ENCODE data around the gene CYP1A2. TPM values are rescaled to one million over a fixed set of nuclear protein-coding genes. Genes with fewer than 3 reads are reported as not detected.
"Not testable (repeated sequence)": the region's sequence is repeated elsewhere in the genome, so short reads cannot be mapped to it uniquely, and the experiment has no call there.

The CYP1A2 gene
- total RNA-seq, 2 donors from 2014 or later = not detected

DNA sequence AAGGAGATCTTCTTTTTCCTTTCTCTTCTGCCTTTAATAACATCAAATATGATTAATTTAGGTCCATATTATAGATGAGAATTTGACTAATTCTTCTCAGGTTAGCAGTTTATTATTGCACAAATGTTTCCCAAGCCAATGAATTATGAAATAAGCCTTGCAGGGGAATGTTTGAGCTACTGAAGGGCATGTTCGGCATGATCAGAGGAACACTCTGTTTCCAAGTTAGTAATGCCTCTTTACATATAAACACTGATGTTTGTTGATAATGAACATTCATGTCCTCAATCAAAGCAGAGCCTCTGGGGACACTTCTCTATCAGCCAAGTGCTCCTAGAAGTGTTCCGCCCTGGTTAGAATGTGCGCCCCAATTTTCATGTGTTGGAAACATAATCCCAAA is 13.3 kb upstream of the CYP1A2 start:
- Histone ChIP-seq H3K4me1 (ENCODE audit: control insufficient read depth, insufficient read depth, low read length) (no peaks in the 10 kb centered on the region), H3K4me3 (ENCODE audit: low read length) (no peak overlapping the region), H3K36me3 (ENCODE audit: control insufficient read depth, insufficient read depth, low read length) (no peaks in the 10 kb centered on the region), H3K27ac (ENCODE audit: low read depth, low read length) (no peak overlapping the region), H3K9me3 (ENCODE audit: control insufficient read depth, low read length) (no peaks in the 10 kb centered on the region), H3K9ac (ENCODE audit: extremely low read depth, low read length, poor library complexity, severe bottlenecking) (no peak overlapping the region), H3K27me3 (ENCODE audit: control insufficient read depth, insufficient read depth, low read length, poor library complexity, severe bottlenecking) (peaks cover 20% of the 10 kb centered on the region)
- Mint-ChIP-seq H3K27me3 (ENCODE audit: insufficient read depth) (peaks cover 52% of the 10 kb centered on the region), H3K9me3 (peaks cover 1% of the 10 kb centered on the region), H3K27ac (no peak overlapping the region), H3K36me3 (ENCODE audit: low read depth) (no peaks in the 10 kb centered on the region), H3K4me1 (no peaks in the 10 kb centered on the region), H3K4me3 (no peak overlapping the region)
- no peak for DNase-seq
- TF ChIP-seq, protein P1, sequence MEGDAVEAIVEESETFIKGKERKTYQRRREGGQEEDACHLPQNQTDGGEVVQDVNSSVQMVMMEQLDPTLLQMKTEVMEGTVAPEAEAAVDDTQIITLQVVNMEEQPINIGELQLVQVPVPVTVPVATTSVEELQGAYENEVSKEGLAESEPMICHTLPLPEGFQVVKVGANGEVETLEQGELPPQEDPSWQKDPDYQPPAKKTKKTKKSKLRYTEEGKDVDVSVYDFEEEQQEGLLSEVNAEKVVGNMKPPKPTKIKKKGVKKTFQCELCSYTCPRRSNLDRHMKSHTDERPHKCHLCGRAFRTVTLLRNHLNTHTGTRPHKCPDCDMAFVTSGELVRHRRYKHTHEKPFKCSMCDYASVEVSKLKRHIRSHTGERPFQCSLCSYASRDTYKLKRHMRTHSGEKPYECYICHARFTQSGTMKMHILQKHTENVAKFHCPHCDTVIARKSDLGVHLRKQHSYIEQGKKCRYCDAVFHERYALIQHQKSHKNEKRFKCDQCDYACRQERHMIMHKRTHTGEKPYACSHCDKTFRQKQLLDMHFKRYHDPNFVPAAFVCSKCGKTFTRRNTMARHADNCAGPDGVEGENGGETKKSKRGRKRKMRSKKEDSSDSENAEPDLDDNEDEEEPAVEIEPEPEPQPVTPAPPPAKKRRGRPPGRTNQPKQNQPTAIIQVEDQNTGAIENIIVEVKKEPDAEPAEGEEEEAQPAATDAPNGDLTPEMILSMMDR (conservative IDR thresholded peaks at IDR 0.05) = no peak
- 94 to 95% methylated on average over 2 to 3 of the region's 3 CpGs for WGBS, 2 experiments (ENCODE audit: insufficient coverage in 1 of 2, insufficient read length in 1 of 2)

GRCh38 chr15:74738239-74738638 is 10.4 kb upstream of the CYP1A2 start:
- H3K27me3 ChIP-seq (ENCODE audit: control insufficient read depth, insufficient read depth, low read length, poor library complexity, severe bottlenecking); H3K9me3 ChIP-seq (ENCODE audit: control insufficient read depth, low read length); H3K36me3 Mint-ChIP-seq (ENCODE audit: low read depth); H3K9me3 Mint-ChIP-seq; DNase-seq; H3K4me1 ChIP-seq (ENCODE audit: control insufficient read depth, insufficient read depth, low read length); H3K4me3 ChIP-seq (ENCODE audit: low read length); H3K27ac Mint-ChIP-seq; H3K36me3 ChIP-seq (ENCODE audit: control insufficient read depth, insufficient read depth, low read length); H3K4me3 Mint-ChIP-seq; H3K4me1 Mint-ChIP-seq; H3K27ac ChIP-seq (ENCODE audit: low read depth, low read length); H3K9ac ChIP-seq (ENCODE audit: extremely low read depth, low read length, poor library complexity, severe bottlenecking): not testable (repeated sequence)
- WGBS, 2 experiments (ENCODE audit: insufficient coverage in 1 of 2, insufficient read length in 1 of 2) = 75 to 82% methylated on average over 3 to 5 of the region's 5 CpGs
- peaks cover 48% of the 10 kb centered on the region for H3K27me3 Mint-ChIP-seq (ENCODE audit: insufficient read depth)

DNA sequence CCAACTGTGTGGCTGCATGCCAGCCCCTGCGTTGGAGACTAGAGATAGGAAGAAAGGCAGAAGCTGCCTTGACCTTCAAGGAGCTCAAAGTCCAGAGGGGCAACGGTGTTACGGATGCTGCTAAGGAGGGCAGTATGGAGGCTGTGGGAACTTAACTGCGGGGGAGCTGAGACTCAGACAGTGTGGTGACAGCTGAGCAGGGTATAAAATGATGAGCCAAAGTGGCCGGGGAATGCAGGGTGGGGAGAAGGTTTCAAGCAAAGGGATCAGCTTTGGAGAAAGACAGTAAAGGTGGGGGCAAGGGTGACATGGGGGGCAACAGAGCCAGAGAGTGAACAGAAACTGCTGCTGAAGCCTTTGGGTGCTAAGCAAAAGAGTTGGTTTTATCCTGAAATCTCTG is 6.2 kb upstream of the CYP1A2 start:
- no peak overlapping the region for H3K4me3 Mint-ChIP-seq
- H3K4me1 Mint-ChIP-seq = no peaks in the 10 kb centered on the region
- TF ChIP-seq, protein P1 (conservative IDR thresholded peaks at IDR 0.05) = no peak
- H3K27me3 Mint-ChIP-seq (ENCODE audit: insufficient read depth) = peaks cover 31% of the 10 kb centered on the region
- no peaks in the 10 kb centered on the region for H3K4me1 ChIP-seq (ENCODE audit: control insufficient read depth, insufficient read depth, low read length)
- H3K9ac ChIP-seq (ENCODE audit: extremely low read depth, low read length, poor library complexity, severe bottlenecking) = no peak overlapping the region
- no peak overlapping the region for H3K27ac ChIP-seq (ENCODE audit: low read depth, low read length)
- H3K27me3 ChIP-seq (ENCODE audit: control insufficient read depth, insufficient read depth, low read length, poor library complexity, severe bottlenecking) = peaks cover 7% of the 10 kb centered on the region
- peaks cover 7% of the 10 kb centered on the region for H3K9me3 Mint-ChIP-seq
- 88 to 96% methylated on average over 5 of the region's 5 CpGs for WGBS, 2 experiments (ENCODE audit: insufficient coverage in 1 of 2, insufficient read length in 1 of 2)
- H3K9me3 ChIP-seq (ENCODE audit: control insufficient read depth, low read length) = no peaks in the 10 kb centered on the region
- DNase-seq = no peak
- no peaks in the 10 kb centered on the region for H3K36me3 Mint-ChIP-seq (ENCODE audit: low read depth)
- no peak overlapping the region for H3K4me3 ChIP-seq (ENCODE audit: low read length)
- no peak overlapping the region for H3K27ac Mint-ChIP-seq
- H3K36me3 ChIP-seq (ENCODE audit: control insufficient read depth, insufficient read depth, low read length) = no peaks in the 10 kb centered on the region

DNA sequence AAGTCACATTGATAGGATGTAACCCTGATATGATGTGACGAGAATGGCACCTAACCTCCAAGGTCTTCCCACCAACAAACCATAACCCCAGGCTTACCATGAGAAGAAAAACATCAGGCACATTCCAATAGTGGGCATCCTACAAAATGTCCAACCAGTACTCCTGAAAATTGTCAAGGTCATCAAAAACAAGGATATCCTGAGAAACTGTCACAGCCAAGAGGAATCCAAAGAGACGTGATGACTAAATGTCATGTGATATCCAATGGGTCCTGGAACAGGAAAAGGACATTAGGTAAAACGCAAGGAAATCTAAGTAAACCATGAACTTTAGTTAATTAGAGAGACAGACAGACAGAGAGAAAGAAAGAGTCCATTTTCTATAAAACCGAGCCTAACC is 2.3 kb upstream of the CYP1A2 start:
- Histone ChIP-seq H3K9me3 (ENCODE audit: control insufficient read depth, low read length) (no peaks in the 10 kb centered on the region), H3K36me3 (ENCODE audit: control insufficient read depth, insufficient read depth, low read length) (no peaks in the 10 kb centered on the region), H3K27ac (ENCODE audit: low read depth, low read length) (no peak overlapping the region), H3K27me3 (ENCODE audit: control insufficient read depth, insufficient read depth, low read length, poor library complexity, severe bottlenecking) (peaks cover 7% of the 10 kb centered on the region), H3K4me1 (ENCODE audit: control insufficient read depth, insufficient read depth, low read length) (peaks cover 4% of the 10 kb centered on the region), H3K9ac (ENCODE audit: extremely low read depth, low read length, poor library complexity, severe bottlenecking) (no peak overlapping the region), H3K4me3 (ENCODE audit: low read length) (no peak overlapping the region)
- H3K36me3 Mint-ChIP-seq (ENCODE audit: low read depth) = no peaks in the 10 kb centered on the region
- peaks cover 21% of the 10 kb centered on the region for H3K27me3 Mint-ChIP-seq (ENCODE audit: insufficient read depth)
- 90 to 97% methylated on average over 3 to 4 of the region's 4 CpGs for WGBS, 2 experiments (ENCODE audit: insufficient coverage in 1 of 2, insufficient read length in 1 of 2)
- H3K27ac Mint-ChIP-seq = no peak overlapping the region
- TF ChIP-seq, protein P1 (conservative IDR thresholded peaks at IDR 0.05) = no peak
- H3K4me3 Mint-ChIP-seq = no peak overlapping the region
- peaks cover 4% of the 10 kb centered on the region for H3K4me1 Mint-ChIP-seq
- DNase-seq = no peak
- H3K9me3 Mint-ChIP-seq = peaks cover 6% of the 10 kb centered on the region
